Stimulated activated CD4-positive, alpha-beta T cell treated with anti-CD3 and anti-CD28 coated beads, Interleukin-2, amount 100 ng/mL, for 48 hours (primary cell): ENCODE data around the gene OMP.

ENCODE experiments used
- DNase-seq, 2 donors: peaks; one replicate each; pipeline ENCODE4 v3.0.0-alpha.2; 2020

OMP gene

DNA sequence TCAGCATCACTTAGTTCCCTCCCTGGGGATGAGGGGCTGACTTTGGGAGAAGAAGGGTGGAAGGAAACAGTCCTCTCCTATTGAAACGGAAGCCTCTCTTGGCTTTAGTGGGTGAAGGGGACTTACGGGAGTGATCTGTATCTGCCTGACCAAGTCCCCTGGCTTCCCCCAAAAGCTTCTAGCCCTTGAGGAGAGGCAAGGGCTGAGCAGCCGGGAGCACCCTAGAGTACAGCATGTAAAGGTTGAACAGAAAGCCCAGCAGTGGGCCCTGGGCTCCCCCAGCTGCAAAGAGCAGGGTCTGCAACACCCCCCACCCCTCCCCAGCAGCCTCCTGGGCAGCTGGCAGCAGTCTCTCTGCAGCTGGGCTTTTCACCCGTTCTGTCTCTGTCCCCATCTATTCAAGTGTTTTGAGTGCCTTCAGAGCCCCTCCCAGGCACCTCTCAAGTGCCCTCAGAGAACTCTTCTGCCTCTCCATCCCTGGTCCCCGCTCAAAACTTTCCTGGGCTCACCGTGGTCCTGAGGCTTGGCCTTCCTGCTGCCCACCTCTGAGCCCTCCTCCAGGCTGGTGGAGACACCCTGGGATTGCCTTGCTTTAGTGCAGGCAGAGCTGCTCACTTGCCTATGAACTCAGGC is 33.2 kb upstream of the OMP start:
- DNase-seq = no peak

DNA sequence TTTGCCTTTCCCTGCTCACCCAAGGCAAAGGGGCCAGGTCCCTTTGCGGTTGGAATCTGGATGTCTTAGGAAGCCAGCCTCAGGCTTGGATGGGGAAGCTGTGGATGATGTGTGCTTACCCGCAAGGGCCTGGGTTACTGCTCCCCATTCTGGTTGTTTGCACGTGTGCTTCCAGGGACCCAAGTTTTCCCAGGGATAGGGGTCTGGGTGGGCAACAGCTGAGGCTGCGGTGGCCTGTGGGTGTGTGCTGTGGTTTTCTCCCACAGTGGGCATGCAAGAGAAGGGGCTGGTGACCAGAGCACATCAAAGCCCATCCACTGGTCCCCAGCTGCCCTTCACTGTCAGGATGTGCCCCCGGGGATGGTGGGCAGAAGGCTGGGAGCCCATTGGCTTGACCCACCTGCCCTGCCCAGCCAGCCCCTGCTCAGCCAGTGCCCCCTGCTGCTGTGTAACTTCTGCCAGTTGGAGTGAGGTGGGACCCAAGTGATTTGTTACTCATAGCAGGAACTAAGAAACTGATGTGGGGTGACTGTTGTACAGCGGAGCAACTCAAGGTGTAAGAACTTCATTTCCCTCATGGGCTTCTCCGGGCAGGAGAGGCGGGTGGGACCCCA is 32.6 kb upstream of the OMP start:
- DNase-seq = no peak

DNA sequence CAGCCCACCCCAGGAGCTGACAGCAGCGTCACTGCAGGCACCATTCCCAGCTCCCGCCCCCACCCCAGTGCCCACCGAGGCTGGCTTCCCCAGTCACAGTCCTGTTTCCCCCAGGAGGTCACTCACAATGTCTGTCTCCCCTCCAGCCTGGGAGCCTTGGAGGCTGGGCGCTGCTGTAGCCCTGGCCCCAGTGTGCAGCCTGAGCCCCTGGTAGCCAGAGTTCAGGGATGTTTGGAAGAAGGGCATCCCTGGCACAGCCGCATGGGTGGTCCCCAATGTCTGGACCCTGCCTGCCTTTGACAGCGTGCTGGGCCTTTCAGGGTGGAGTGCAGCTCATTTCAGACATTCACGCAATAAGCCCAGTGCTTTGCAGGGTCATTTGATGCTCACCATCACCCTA is 31.6 kb upstream of the OMP start:
- DNase-seq = no peak

DNA sequence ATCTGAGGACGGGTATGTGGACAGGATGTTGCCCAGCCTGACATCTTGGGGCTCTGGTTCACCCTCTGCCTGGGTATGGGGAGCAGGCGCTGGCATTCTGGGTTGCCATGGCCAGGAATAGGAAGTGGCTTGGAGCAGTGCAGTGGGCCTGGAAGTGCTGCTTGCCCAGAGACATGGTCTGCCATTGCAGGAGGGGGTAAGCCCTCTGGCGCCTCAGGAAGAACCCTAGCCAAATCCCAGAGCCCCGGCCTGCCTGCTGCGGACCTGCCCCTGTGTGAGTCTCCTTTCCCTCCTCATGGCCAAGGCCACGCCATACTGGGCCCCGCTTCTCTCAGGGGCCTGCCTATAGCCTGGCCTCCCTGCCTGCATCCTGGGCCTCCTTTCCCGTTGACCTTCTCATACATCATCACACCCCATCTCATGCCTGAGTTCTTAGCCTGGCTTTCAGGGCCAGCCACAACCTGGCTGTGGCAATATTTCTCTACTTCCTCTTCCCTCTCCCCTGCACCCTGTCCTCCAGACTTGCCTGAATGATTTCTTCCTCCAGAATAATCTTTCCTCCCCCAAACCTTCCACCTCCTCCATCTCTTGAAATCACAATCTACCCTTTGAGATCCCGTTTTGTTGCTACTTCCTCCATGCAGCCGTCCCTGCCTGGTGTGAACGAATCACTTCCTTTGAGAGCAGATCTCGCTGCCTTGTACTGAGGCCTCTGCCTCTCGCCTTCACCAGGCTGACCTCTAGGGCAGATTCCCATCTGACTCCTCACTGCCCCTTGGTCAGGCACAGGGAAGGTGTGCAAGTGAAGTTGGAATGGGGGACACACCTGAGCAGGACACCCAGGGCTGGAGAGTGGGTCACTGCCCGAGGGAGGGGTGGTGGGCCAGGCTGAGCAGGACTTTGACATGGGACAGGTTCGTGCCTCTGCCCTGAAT is 30.7 kb upstream of the OMP start:
- no peak for DNase-seq

DNA sequence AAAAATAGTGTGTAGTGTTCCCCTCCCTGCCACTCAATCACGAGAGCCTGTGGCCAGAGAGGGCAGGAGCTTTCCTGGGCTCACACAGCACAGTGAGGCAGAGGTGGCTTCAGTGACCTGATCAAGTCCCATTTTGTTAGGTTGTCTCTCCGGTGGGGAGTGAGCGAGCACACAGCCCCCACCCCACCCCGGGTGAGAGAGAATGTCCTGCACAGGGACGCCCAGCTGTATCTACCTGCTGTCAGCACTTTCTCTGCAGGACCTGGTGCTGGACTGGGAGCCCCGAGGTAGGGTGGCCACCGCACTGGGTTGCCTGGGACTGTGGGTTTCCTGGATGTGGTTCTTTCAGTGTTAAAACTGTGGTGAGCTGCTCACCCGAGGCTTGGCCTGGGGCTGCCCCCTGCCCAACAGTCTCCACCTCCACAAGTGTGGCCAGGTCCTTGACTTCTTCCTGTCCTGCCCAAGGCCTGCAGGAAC is 29.8 kb upstream of the OMP start:
- DNase-seq = no peak

DNA sequence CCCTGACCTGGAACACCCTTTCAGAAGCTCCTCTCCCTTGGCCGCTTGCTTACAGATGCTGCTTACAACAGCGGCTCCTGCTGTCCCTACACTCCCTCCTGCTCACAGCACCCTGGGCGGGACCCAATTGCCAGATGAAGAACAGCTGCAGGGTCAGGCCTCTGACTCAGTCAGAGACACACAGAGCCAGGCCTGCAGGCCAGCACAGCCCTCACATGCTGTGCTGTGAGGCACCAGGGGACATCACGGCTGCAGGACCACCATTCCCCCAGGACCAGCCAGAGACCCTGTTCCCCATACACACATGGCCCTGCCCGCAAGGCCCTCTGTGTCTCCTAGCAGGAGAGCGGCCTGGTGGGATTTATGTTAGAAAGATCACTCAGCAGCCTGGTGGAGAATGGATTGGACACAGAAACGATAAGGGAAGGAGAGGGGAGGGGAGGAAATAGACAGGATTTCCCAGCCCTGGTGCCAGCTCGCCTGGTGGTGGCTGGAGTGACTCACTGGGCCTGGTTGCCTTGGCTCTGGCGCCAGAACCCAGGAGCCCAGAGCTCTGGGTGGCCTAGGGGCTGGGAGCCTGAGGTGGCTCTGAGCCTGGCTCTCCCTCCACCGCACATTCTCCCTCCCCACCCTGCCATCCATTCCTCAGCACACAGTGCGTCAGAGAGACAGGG is 29.2 kb upstream of the OMP start:
- DNase-seq = no peak

GRCh38 chr11:77074205-77074604 is 28.4 kb upstream of the OMP start:
- no peak for DNase-seq

- no peak for DNase-seq
Observed at GRCh38 chr11:77074626-77075221, 27.9 kb upstream of the OMP start.

GRCh38 chr11:77075425-77075905 is 27.2 kb upstream of the OMP start:
- DNase-seq = no peak

- no peak for DNase-seq
Observed at GRCh38 chr11:77079666-77080065, 23.0 kb upstream of the OMP start.

DNA sequence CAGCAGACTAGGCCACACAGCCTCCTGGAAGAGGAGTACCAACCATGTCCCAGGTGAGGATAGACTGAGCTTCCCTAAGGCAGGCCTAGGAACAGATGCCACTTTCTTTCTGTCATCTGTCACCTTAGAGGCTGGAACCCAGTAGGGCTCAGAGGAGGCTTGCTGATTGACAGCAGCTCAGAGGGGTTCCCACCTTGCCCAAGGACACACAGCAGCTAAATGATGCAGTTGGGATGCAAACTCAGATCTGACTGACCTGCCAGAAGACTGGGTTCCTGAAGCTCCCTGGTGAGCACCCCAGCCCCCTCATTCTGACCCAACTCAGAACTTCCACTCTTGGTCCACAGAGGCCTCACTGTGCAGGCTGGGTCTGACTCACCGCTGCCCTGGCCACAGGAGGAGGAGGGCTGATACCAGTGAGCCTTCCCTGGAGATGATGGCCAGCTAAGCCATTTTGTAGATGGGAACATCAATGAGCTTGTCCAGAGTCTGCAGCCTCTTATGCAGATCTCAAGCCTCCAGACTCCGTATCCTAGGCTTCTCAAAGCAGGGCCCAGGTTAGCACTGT is 21.9 kb upstream of the OMP start:
- DNase-seq = no peak

GRCh38 chr11:77081381-77081851 is 21.2 kb upstream of the OMP start:
- DNase-seq = no peak

- no peak for DNase-seq
Observed at GRCh38 chr11:77081976-77082836, 20.4 kb upstream of the OMP start.

- DNase-seq = no peak
Observed at GRCh38 chr11:77082838-77083565, 19.6 kb upstream of the OMP start.

DNA sequence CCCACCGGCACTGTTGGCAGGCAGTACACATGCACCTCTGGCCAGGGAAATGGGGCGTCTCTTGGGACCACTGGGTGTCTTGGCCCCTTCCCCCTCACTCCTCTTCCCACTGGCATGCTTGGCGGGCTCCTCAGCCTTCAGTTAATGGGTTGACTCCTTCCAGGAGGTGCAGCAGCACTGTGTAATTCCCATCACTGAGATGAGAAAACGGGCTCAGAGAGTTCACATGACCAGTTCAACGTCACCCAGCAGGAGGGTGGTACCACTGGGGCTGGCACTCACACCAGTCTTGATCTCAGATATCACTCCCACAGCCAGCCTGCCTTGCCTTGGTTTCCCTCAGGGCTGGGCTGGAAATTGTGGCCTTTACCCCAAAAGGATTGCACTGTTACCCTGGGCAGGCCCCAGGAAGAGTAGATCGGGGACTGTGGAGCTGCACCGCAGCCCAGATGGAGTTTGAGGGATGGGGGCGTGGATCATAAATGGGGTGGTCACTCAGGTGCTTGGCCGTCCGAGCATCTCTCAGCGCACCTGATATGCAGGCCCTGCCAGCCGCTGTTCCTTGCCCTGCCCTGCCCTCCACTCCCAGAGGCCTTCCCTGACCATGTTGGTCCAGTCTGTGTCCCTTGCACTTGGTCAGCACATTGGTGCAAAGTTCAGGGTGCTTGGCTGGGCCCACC is 18.9 kb upstream of the OMP start:
- no peak for DNase-seq

DNA sequence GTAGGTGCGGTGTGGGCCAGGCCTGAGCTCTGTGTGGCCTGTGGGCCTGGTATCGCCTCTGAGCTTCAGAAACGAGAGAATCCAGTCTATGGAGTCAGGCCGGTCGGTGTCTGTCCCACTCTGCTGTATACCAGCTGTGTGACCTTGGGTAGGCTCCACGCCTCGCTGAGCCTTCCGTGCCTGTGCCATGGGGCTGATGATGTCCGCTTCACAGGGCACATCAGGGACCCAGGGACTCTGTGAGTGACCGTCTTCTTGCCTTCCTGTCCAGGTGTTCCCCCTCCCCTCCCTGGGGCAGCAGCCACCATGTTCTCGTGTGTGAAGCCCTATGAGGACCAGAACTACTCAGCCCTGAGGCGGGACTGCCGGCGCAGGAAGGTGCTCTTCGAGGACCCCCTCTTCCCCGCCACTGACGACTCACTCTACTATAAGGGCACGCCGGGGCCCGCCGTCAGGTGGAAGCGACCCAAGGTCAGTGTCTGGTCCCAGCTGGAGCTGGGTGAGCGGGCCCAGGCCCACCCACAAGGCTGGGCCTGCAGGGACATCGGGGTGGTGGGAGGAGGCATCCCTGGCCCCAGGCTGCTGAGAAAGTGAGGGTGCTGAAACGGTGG is 18.0 kb upstream of the OMP start:
- no peak for DNase-seq

DNA sequence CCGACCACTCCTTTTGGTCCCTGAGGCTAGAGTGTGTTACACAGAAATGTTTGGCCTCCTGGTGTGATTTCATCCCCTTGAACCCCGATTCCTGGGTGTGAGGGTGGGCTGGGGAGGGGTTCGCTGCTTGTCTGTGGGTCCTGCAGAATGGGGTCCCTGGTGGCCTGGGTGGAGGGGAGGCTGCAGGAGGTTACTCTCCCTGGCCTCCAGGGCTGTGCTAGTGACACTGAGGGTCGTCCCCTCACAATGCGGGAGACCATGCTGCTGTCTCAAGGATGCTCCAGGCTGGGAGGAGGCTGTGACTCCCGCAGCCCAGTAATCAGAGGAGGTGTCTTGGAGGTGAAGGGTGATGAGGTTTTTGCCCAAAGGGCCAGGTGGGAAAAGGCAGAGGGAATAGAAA is 17.0 kb upstream of the OMP start:
- no peak for DNase-seq

DNA sequence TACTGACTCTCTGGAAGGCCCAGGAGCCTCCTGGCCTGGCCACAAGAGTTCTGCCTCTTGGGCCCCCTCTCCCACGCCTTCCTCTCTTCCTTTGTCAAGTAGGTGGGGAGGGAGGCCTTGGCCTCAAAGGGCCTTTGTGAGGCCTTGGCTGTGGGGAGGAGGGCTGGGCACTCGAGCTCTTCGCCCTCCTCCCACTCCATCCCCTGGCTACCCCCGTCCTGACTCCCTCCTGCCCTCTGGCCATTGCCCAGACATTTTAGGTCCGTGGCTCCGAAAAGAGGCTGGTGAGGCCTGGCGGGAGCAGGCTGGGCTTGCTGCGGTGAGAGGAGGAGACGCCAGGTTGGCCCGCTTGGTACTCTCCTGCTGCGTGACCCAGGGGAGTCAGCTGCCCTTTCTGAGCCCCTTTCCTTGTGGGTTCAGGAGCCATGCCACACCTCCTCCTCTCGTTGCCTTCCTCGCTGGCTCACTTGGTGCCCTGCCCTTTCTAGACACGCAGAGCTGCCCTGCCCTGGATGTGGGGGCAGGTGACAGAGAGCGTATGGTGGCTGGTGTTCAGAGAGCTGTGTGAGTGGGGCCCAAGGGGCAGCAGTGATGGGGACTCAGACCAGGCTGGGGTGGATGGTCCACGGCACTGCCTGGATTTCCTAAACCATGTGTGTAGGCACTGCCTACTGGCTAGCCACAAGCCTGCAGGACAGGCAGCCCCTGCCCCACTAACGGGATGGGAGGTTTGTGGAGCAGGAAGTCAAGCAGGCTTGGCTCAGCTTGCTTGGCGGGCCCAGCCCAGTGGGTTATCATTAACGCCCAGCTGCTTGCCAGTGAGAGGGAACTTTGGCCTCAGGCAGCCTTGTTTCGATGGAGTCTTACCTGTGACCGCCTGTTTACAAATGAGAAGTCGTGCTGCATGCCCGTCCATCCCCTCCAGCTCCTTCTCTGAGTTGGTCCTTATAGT is 15.8 kb upstream of the OMP start:
- no peak for DNase-seq
